GM18502 (cell line): ENCODE results near the gene ATXN7L1.

Experiments used
- ATAC-seq: cut with Tn5 transposase; IDR thresholded peaks from one replicate; pipeline ENCODE4 v1.9.1; 2021; ENCODE audit warnings: mild to moderate bottlenecking; ENCODE audit not compliant: unreplicated experiment, poor library complexity

The ATXN7L1 gene

GRCh38 chr7:105565190-105565589, 311.2 kb downstream of the ATXN7L1 start:
- no peak for ATAC-seq

- no peak for ATAC-seq
Measured at GRCh38 chr7:105559926-105560325, 316.5 kb downstream of the ATXN7L1 start.
